Prostate gland (tissue), 2 donors: Measurements from ENCODE around the gene PLEKHG2.

Source experiments
- CTCF ChIP-seq, 4 experiments: fragments of 200-600 bp in 2 of 4; fragments of 450-650 bp in 2 of 4; sonication (generic) in 2 of 4; IDR thresholded peaks; 1 replicate in 3 of 4; 2 replicates in 1 of 4; pipeline ENCODE4 v1.5.1; 2016 to 2019; ENCODE audit warnings: antibody characterized with exemption in 4 of 4, mild to moderate bottlenecking in 2 of 4, moderate library complexity in 2 of 4
- POLR2A ChIP-seq: fragments of 450-650 bp; IDR thresholded peaks from one replicate; pipeline ENCODE4 v1.6.1; 2016; ENCODE audit warnings: antibody characterized with exemption, mild to moderate bottlenecking

- TF ChIP-seq POLR2A (no peak), CTCF (IDR thresholded peaks at IDR 0.05) (no peak)
Observed at GRCh38 chr19:39472746-39473442, 60.4 kb downstream of the PLEKHG2 start.
